GM20000 (cell line): ENCODE measurements around the gene ZNF438.

Experiments used
- DNase-seq: peaks from one replicate; pipeline ENCODE4 v3.0.0; 2012; ENCODE audit warnings: low spot score
- CTCF ChIP-seq: IDR thresholded peaks from 2 replicates; pipeline ENCODE4 v1.5.1; 2012; ENCODE audit warnings: mild to moderate bottlenecking, control low read depth; ENCODE audit errors: extremely low read depth, missing control alignments

Gene ZNF438

GRCh38 chr10:31073211-31073610 lies 41.5 kb upstream of the ZNF438 start:
- no peak for TF ChIP-seq CTCF
- no peak for DNase-seq

- TF ChIP-seq CTCF = no peak
- DNase-seq = no peak
These were observed 40.8 kb upstream of the ZNF438 start for GRCh38 chr10:31072451-31072850.

- TF ChIP-seq CTCF = no peak
- DNase-seq = no peak
These were observed 39.8 kb upstream of the ZNF438 start for GRCh38 chr10:31071232-31072005.

GRCh38 chr10:31070691-31071090 lies 39.0 kb upstream of the ZNF438 start:
- TF ChIP-seq CTCF = no peak
- no peak for DNase-seq

- no peak for TF ChIP-seq CTCF
- DNase-seq = no peak
These were observed 38.4 kb upstream of the ZNF438 start for GRCh38 chr10:31070025-31070424.

- no peak for DNase-seq
- TF ChIP-seq CTCF = no peak
These were observed 37.7 kb upstream of the ZNF438 start for GRCh38 chr10:31069411-31069810.

GRCh38 chr10:31064348-31064747 lies 32.7 kb upstream of the ZNF438 start:
- no peak for TF ChIP-seq CTCF
- DNase-seq = no peak
